NOMO-1 treated with DMSO at 0.1 percent for 48 hours (cell line): ENCODE results near the gene WBP1L.
"Not testable (repeated sequence)": the region's sequence is repeated elsewhere in the genome, so short reads cannot be mapped to it uniquely, and the experiment has no call there.

Source experiments
- DNase-seq: peaks from one replicate; lab custom pipeline; 2025; ENCODE audit not compliant: unreplicated experiment; lab: John Stamatoyannopoulos, UW

WBP1L gene

GRCh38 chr10:102743588-102744373 lies at the start of gene WBP1L:
Gene WBP1L, plus strand, starts transcription at chr10:102743948. Its CDS starts 106 bp downstream, at chr10:102744054.
- DNase-seq: peak; percentile 99

GRCh38 chr10:102695401-102695800 lies 48.3 kb upstream of the WBP1L start:
- DNase-seq: not testable (repeated sequence)

DNA sequence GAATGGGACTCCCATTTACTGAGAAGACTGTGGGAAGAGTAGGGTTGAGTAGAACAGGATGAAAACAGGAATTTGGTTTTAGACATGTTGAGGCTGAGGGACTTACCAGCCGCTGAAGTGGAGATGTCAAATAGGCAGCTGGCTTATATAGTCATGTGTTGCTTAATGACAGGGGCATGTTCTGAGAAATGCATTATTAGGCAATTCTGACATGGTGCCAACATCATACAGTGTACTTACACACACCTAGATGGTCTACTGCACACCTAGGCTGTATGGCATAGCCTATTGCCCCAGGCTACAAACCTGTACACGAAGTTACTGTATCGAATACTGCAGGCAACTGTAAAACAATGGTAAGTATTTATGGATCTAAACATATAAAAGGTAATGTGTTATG lies 47.0 kb upstream of the WBP1L start:
- no peak for DNase-seq

DNA sequence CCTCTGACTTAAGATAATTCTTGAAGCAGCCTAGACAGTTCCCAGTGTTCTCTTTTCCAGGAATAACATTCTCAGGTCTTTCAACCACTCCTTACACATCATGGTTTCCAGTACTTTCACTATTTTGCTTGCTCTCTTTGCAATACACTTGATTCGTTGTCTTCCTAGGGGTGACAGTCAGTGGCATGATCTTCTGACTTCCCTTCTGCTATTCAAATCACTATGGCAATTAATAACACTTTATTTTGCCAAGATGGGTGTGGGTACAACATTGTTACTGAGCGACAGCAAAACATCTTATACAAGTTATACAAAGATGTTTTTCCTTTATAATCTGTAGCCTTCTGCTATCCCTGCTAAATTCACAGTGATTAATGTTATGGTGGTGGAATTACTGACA lies 44.9 kb upstream of the WBP1L start:
- no peak for DNase-seq

DNA sequence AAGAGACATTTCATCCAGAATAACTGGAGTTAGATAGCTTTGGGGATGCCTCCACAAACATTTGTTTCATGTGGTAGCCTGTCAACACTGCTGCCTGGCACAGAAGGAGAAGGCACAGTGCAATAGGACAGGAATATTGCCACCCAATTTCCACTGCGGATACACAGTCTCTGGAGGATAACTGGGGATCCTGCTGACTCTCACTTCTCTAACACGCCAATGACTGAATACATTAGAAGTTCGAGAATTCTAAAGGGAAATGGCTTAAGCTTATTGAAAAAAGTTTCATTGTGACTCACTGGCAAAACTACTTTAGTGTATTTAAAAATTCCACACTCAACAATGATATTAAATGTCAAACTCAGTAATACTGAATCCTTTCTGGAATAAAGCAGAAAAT lies 42.5 kb upstream of the WBP1L start:
- no peak for DNase-seq

GRCh38 chr10:102701796-102702195 lies 42.0 kb upstream of the WBP1L start:
- no peak for DNase-seq

DNA sequence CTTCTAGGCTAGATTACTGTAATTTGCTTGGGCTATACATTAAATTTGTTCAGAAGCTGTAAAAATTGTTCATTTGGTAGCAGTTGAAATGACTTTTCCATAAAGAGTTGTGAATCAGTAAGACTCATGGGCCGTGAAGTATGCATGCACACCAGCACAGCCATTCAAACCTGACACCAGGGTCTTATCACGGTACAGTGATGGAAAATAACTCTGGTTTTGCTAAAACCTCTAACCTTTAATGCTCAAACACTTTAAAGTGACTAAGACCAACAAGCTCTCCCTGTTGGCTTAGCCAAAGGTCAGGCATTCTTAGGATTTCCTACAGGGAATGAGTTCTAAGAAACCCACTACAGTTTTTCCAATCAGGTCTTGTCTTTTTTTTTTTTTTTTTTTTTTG lies 41.0 kb upstream of the WBP1L start:
- DNase-seq: no peak

- no peak for DNase-seq
Measured at GRCh38 chr10:102704915-102705314, 38.8 kb upstream of the WBP1L start.

GRCh38 chr10:102705531-102705930 lies 38.2 kb upstream of the WBP1L start:
- DNase-seq: peak; percentile 57

- no peak for DNase-seq
Measured at GRCh38 chr10:102710609-102711008, 33.1 kb upstream of the WBP1L start.

DNA sequence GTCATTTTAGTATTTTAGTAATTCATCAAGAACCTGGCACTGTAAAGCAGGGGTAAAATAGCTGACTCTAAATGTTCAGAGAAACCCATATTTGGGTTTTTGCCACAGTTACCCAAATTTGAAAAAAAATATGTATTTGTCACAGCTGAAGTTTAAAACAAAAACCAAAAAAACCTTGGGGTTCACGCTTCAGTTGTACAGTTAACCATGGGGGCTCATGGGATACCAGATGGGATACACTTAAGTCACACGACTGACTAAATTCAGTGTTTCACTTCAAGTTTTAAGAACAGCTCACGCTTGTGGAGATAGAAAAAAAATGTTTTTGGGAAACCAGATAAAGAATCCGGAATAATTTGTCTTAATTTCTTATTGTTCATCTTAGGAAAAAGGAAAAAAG lies 31.7 kb upstream of the WBP1L start:
- no peak for DNase-seq

DNA sequence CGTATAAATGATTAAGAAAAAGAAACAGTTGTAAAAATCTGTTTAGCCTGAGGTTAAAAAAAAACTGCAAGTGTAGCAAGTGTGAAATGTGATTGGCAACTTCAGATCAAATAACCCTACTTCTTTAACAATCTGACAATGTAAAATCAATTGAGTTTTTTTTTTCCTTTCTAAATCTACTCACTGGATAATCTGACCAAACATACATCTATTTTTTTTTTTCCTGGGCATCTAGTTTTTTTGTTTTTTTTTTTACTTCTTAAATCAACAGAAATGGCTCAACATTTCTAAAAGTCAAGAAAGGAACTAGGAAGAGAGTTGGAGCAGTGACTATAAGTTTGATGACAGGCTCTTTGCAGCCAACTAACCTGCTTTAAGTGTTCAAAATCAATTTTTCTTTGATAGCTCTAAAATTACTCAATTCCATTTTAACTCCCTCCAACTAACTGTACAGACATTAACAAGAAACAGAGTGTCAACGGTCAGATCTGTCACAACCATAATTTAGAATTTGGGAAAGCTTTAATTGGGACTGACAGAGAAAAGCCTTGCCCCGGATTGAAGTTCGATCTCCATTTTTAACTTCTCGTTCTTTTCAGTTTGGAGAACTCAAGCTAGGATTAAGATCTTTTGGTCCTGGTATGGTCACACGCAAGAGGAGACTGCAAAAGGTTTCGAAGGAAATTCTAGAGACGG lies 30.8 kb upstream of the WBP1L start:
- DNase-seq: peak; percentile 38

DNA sequence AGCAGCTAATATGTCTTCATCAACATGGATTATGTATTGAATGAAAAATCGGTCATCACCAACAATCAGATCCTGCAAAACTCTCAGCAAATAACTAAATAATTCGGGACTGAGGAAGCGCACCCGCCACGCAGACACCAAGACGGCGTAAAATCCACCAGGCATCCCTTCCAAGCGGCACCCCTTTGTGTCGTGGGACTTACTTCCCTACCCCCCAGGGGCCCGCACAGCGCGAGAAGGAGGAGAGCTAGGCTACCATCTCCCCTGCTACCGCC lies 30.3 kb upstream of the WBP1L start:
- no peak for DNase-seq

GRCh38 chr10:102713814-102714620 lies 29.7 kb upstream of the WBP1L start, which contains the start of gene ARL3:
Gene ARL3, minus strand, starts transcription at chr10:102714397. Its CDS starts 122 bp downstream, at chr10:102714275.
- peak; percentile 98 for DNase-seq

- DNase-seq: no peak
Measured at GRCh38 chr10:102714621-102715455, 28.9 kb upstream of the WBP1L start, which contains the start of gene SFXN2. Gene SFXN2, plus strand, starts transcription at chr10:102714636. Its CDS starts 12,001 bp downstream, at chr10:102726637.

GRCh38 chr10:102715880-102716279 lies 27.9 kb upstream of the WBP1L start:
- DNase-seq: no peak

- not testable (repeated sequence) for DNase-seq
Measured at GRCh38 chr10:102716900-102717565, 26.7 kb upstream of the WBP1L start.

DNA sequence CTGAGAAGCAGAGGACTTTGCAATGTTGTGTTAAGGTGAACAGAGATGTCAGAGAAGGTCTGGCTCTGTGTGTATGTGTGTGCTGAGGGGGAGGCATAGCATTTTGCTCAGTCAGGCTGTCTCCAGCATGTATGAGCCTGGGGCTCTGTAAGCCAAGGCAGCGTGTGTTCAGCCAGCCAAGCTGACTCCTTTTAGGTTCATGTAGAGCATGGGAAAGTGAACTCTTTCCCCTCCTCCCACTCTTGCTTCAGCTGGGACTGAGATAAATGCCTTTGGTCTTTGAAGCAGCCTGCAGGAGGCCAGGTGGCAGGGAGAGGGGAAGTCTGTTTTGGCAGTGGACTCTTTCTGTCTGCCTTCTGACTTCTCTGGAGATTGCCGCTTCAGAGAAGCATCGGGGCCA lies 25.5 kb upstream of the WBP1L start:
- no peak for DNase-seq

DNA sequence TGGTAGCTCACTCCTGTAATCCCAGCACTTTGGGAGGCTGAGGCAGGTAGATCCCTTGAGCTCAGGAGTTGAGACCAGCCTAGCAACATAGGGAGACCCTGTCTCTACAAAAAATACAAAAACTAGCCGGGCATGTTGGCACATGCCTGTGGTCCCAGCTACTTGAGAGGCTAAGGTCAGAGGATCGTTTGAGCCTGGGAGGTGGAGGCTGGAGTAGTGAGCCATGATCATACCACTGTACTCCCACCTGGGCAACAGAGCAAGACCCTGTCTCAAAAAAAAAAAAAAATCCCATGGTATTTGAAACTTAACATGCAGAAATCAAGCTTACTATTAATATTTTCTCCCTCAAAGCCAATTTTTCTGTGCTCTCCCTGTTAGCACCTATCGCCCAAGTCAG lies 23.4 kb upstream of the WBP1L start:
- DNase-seq: no peak

DNA sequence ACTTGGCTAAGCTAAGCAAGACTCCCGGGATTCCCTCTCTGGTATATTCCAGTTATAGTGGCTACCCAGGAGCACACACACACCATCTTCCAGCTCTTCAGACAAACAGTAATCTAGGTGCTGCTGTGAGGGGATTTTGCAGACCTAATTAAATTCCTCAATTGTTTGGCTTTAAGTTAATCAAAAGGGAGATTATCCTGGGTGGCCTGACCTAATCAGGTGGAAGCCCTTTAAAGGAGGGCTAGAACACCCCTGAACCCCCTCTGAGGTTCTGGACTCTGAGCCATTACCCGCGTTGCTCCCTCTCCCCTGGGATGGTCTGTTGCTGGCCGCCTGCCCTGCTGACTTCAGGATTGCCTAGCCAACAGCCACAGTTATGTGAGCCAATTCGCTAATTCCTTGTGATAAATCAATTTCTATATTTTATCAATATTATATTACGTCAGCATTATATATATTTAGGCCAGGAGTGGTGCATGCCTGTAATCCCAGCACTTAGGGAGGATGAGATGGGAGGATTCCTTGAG lies 22.9 kb upstream of the WBP1L start:
- DNase-seq: no peak
